ENCODE results near the gene PIGN. TPM values are rescaled to one million over a fixed set of nuclear protein-coding genes. Genes with fewer than 3 reads are reported as not detected.

The PIGN gene
- total and polyA plus RNA-seq, 2 of the 8 experiments (the other 6 are each of a cell fraction or from before 2014, with no cell fraction given): 20.9 to 26.3 TPM

- H2BK15ac ChIP-seq (ENCODE audit: low read length): no peak overlapping the region
- no peak overlapping the region for H3K4me2 ChIP-seq (ENCODE audit: insufficient read depth in 1 of 2, low read depth in 2 of 2, low read length in 2 of 2)
- no peak overlapping the region for H2AFZ ChIP-seq (ENCODE audit: low read length)
- H3K9me3 ChIP-seq (ENCODE audit: insufficient read depth in 2 of 2, low read depth in 1 of 2, low read length in 1 of 2): no peaks in the 10 kb centered on the region
- peaks cover 0 to 10% (median 0%) of the 10 kb centered on the region in 4 experiments; a peak in 1 of 8 replicates for H3K36me3 ChIP-seq (ENCODE audit: control insufficient read depth in 2 of 4, insufficient read depth in 4 of 4, low read length in 3 of 4)
- no peak overlapping the region for H2BK20ac ChIP-seq (ENCODE audit: low read length)
- ChIA-PET CTCF (ENCODE audit: partially characterized antibody) (interaction anchor here (1.5 kb wide), 1 partner anchor 11 kb away, joined by 4 read pairs; no protein-coding TSS in a partner anchor), POLR2A (ENCODE audit: partially characterized antibody) (no interaction called here)
- no peak overlapping the region for H2BK5ac ChIP-seq (ENCODE audit: low read depth, low read length)
- TF ChIP-seq MAFK (IDR thresholded peaks at IDR 0.05; ENCODE audit: low read depth, low read length): no peak
- TF ChIP-seq CTCF (IDR thresholded peaks at IDR 0.05; ENCODE audit: control extremely low read depth in 1 of 3, insufficient read depth in 1 of 3, low read depth in 1 of 3, low read length in 3 of 3): no peak
- TF ChIP-seq NRF1 (IDR thresholded peaks at IDR 0.05; ENCODE audit: low read depth, low read length): no peak
- no peak for TF ChIP-seq RBBP5 (IDR thresholded peaks at IDR 0.05; ENCODE audit: borderline replicate concordance, low read depth, low read length)
- no peak for TF ChIP-seq CREB1 (IDR thresholded peaks at IDR 0.05)
- H4K5ac ChIP-seq (ENCODE audit: insufficient read length, low read depth, low read length): no peak overlapping the region
- no peaks in the 10 kb centered on the region for H3K79me2 ChIP-seq (ENCODE audit: control insufficient read depth in 1 of 2, insufficient read depth in 2 of 2, low read length in 2 of 2)
- H2BK12ac ChIP-seq (ENCODE audit: low read depth, low read length): no peak overlapping the region
- no peak overlapping the region for H2AK5ac ChIP-seq (ENCODE audit: low read depth, low read length)
- DNase-seq (ENCODE audit: low read depth in 1 of 2, low spot score in 2 of 2) (no peak), FAIRE-seq (no peak)
- H3K27ac ChIP-seq (ENCODE audit: low read depth, low read length): no peak overlapping the region
- 93% methylated on average over 1 of the region's 1 CpG; no CpG with 5 or more reads in 1 of the 2 experiments for WGBS, 2 experiments (ENCODE audit: extremely low coverage in 1 of 2, insufficient coverage in 1 of 2, insufficient read length in 1 of 2, insufficient replicate concordance in 2 of 2, low coverage in 1 of 2, low lambda C conversion rate in 2 of 2, missing lambda C conversion rate in 1 of 2)
- no peaks in the 10 kb centered on the region for H4K20me1 ChIP-seq (replicated peaks in 1 of 2; ENCODE audit: control insufficient read depth in 1 of 2, insufficient read depth in 2 of 2, low read length in 2 of 2)
- H3K4me1 ChIP-seq (replicated peaks in 1 of 4; ENCODE audit: control insufficient read depth in 3 of 4, insufficient read depth in 4 of 4, low read length in 3 of 4): no peaks in the 10 kb centered on the region
- no peak overlapping the region for H3K18ac ChIP-seq (ENCODE audit: extremely low read depth, low read length)
- no peak overlapping the region for H3K23ac ChIP-seq (ENCODE audit: insufficient read length)
- no peak overlapping the region for H3K4ac ChIP-seq (replicated peaks; ENCODE audit: insufficient read length, low read depth, low read length)
- no peak overlapping the region for H3K9ac ChIP-seq (replicated peaks in 1 of 4; ENCODE audit: extremely low read depth in 1 of 4, low read depth in 3 of 4, low read length in 3 of 4)
- H3K79me1 ChIP-seq (ENCODE audit: low read depth, low read length): no peaks in the 10 kb centered on the region
- H2BK120ac ChIP-seq (replicated peaks; ENCODE audit: low read depth, low read length): no peak overlapping the region
- no peak overlapping the region for H3K4me3 ChIP-seq (ENCODE audit: extremely low read depth in 1 of 4, insufficient read depth in 2 of 4, low read depth in 3 of 4, low read length in 4 of 4)
- no peak overlapping the region for H4K91ac ChIP-seq (replicated peaks; ENCODE audit: insufficient read length, low read length)
- H3K27me3 ChIP-seq (replicated peaks in 1 of 4; ENCODE audit: control insufficient read depth in 3 of 4, extremely low read depth in 1 of 4, insufficient read depth in 3 of 4, low read length in 3 of 4): peaks cover 0 to under 1% (median 0%) of the 10 kb centered on the region in 4 experiments; a peak in 1 of 7 replicates
- H4K8ac ChIP-seq (ENCODE audit: extremely low read depth, insufficient read depth, low read length): no peak overlapping the region
- H3K23me2 ChIP-seq (ENCODE audit: low read depth, low read length): no peaks in the 10 kb centered on the region
- H3K14ac ChIP-seq (ENCODE audit: insufficient read length): no peak overlapping the region
- H3K56ac ChIP-seq (replicated peaks; ENCODE audit: insufficient read length, low read depth, low read length): no peak overlapping the region
Measured at GRCh38 chr18:62140259-62140658, 46.6 kb downstream of the PIGN start.

Data from H1 (cell line).